ENCODE measurements around the gene STK16.

DNA sequence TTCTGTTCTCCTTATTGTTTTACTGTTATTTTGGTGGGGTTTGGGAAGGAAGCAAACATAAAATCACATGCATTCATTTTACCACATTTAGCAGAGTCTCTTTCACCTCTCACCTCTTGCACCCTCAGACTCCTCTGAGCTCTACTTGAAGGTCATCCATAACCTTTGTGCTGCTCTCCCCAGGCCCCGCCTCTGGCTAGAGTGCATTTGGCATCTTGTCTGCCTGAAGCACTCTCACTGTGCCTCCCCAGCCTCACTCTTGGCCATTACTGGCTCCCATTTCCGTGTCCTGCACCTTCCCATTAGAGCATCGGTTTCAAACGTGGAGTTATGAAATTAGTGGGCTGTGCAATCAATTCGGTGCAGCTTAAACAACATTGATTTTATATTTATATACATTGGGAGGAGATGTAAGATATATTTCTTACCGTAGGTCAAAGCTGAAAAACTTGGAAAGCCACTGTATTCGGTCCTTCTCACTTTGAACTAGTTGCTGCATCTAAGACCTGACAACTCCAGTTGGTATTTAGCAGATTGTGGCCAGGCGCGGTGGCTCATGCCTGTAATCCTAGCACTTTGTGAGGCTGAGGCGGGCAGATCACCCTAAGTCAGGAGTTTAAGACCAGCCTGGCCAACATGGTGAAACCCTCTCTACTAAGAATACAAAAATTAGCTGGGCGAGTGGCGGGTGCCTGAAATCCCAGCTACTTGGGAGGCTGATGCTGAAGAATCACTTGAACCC, 45.6 kb upstream of the STK16 start:
- TF ChIP-seq, protein P1, sequence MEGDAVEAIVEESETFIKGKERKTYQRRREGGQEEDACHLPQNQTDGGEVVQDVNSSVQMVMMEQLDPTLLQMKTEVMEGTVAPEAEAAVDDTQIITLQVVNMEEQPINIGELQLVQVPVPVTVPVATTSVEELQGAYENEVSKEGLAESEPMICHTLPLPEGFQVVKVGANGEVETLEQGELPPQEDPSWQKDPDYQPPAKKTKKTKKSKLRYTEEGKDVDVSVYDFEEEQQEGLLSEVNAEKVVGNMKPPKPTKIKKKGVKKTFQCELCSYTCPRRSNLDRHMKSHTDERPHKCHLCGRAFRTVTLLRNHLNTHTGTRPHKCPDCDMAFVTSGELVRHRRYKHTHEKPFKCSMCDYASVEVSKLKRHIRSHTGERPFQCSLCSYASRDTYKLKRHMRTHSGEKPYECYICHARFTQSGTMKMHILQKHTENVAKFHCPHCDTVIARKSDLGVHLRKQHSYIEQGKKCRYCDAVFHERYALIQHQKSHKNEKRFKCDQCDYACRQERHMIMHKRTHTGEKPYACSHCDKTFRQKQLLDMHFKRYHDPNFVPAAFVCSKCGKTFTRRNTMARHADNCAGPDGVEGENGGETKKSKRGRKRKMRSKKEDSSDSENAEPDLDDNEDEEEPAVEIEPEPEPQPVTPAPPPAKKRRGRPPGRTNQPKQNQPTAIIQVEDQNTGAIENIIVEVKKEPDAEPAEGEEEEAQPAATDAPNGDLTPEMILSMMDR (IDR thresholded peaks at IDR 0.05), result no peak
- TF ChIP-seq POLR2AphosphoS5 (IDR thresholded peaks at IDR 0.05), result no peak
- no peak for TF ChIP-seq EP300 (IDR thresholded peaks at IDR 0.05; ENCODE audit: low read depth)
- no peak for TF ChIP-seq POLR2A (IDR thresholded peaks at IDR 0.05)

All from transverse colon (tissue), 4 donors.